Measurements from ENCODE around the gene FOXL3. TPM values are rescaled to one million over a fixed set of nuclear protein-coding genes. Genes with fewer than 3 reads are reported as not detected.

The FOXL3 gene
- total RNA-seq, 1 experiment from 2014 or later = not detected

DNA sequence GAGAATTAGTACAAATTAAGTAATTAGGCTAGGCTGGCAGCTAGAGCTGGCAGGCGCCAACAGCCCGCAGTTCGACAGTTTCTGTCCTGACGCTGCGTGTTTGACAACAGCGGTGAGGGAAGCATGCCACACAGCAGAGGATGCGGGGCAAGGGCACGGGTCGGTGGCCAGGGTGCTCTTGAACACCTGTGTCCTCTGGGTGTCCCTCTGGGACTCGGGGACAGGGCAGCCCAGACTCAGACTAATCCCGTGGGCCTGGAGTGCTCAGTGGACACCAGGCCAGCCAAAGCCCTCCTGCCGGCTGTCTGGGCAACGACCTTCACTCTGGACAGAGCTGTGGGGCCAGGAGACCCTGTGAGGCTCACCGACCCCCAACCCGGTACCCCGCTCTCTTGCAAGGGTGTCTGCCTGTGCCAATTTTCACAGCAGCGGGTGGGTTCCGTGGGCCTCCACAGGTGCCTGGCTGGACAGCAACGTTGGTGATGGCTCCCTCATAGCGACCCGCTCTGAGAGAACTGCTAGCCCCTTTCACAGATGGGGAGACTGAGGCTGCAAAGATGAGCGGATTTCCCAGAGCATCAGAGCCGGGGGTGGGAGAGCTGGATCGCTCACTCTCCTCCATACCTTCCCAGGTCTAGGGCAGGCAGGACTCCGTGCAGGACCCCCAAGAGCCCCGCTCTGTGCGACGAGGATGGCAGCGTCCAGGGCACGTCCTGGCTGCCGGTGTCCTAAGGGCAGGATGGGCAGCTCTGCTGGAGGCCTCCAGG, 48.5 kb downstream of the FOXL3 start:
- ChIA-PET POLR2A (no interaction called here), CTCF (no interaction called here)
- DNase-seq (ENCODE audit: low read depth, low spot score) (no peak), ATAC-seq (no peak)
- H3K36me3 ChIP-seq (ENCODE audit: control insufficient read depth, insufficient read depth, low read length) = no peaks in the 10 kb centered on the region
- intact Hi-C loops (cut with micrococcal nuclease; ENCODE audit: unreplicated experiment) = no loop called here
- in situ Hi-C loops (cut with HindIII; ENCODE audit: low pct_unique_long_range_greater_than_20kb, low sequenced_read_pairs) = loop anchor here (10.0 kb wide), 1 partner anchor 156 kb away; no protein-coding TSS in a partner anchor
- H3K27ac ChIP-seq (ENCODE audit: low read length) = no peak overlapping the region
- no peak overlapping the region for H3K4me3 ChIP-seq (ENCODE audit: low read depth in 2 of 2, low read length in 2 of 2)
- H3K4me1 ChIP-seq (ENCODE audit: control insufficient read depth, insufficient read depth, low read length) = no peaks in the 10 kb centered on the region
- TF ChIP-seq REST (IDR thresholded peaks at IDR 0.05; ENCODE audit: insufficient read depth in 1 of 2, low read depth in 2 of 2, low read length in 1 of 2) (no peak), TCF7L2 (IDR thresholded peaks at IDR 0.05; ENCODE audit: low read depth, low read length) (no peak), CTCF (IDR thresholded peaks at IDR 0.05) (no peak), SIN3A (IDR thresholded peaks at IDR 0.05; ENCODE audit: borderline replicate concordance, insufficient read depth, low read depth, low read length) (no peak), POLR2AphosphoS5 (IDR thresholded peaks at IDR 0.05; ENCODE audit: low read depth, low read length) (no peak)
- no peaks in the 10 kb centered on the region for H3K9me3 ChIP-seq (ENCODE audit: control insufficient read depth, insufficient read depth, low read depth, low read length)
- no peaks in the 10 kb centered on the region; the same call in 1 of the 2 replicates for H3K27me3 ChIP-seq (ENCODE audit: control insufficient read depth, insufficient read depth, low read length)
- BruUV-seq (replicated peaks) = no TSS peak

- ChIA-PET POLR2A (no interaction called here), CTCF (no interaction called here)
- no peaks in the 10 kb centered on the region for H3K9me3 ChIP-seq (ENCODE audit: control insufficient read depth, insufficient read depth, low read depth, low read length)
- ATAC-seq (no peak), DNase-seq (ENCODE audit: low read depth, low spot score) (no peak)
- no peaks in the 10 kb centered on the region for H3K36me3 ChIP-seq (ENCODE audit: control insufficient read depth, insufficient read depth, low read length)
- H3K4me1 ChIP-seq (ENCODE audit: control insufficient read depth, insufficient read depth, low read length) = no peaks in the 10 kb centered on the region
- no peak overlapping the region for H3K4me3 ChIP-seq (ENCODE audit: low read depth in 2 of 2, low read length in 2 of 2)
- H3K27ac ChIP-seq (ENCODE audit: low read length) = no peak overlapping the region
- intact Hi-C loops (cut with micrococcal nuclease; ENCODE audit: unreplicated experiment) (no loop called here), in situ Hi-C loops (cut with HindIII; ENCODE audit: low pct_unique_long_range_greater_than_20kb, low sequenced_read_pairs) (loop anchor here (10.0 kb wide), 1 partner anchor 156 kb away; no protein-coding TSS in a partner anchor)
- TF ChIP-seq SIN3A (IDR thresholded peaks at IDR 0.05; ENCODE audit: borderline replicate concordance, insufficient read depth, low read depth, low read length) (no peak), TCF7L2 (IDR thresholded peaks at IDR 0.05; ENCODE audit: low read depth, low read length) (no peak), REST (IDR thresholded peaks at IDR 0.05; ENCODE audit: insufficient read depth in 1 of 2, low read depth in 2 of 2, low read length in 1 of 2) (no peak), POLR2AphosphoS5 (IDR thresholded peaks at IDR 0.05; ENCODE audit: low read depth, low read length) (no peak), CTCF (IDR thresholded peaks at IDR 0.05) (no peak)
- no peaks in the 10 kb centered on the region; the same call in 1 of the 2 replicates for H3K27me3 ChIP-seq (ENCODE audit: control insufficient read depth, insufficient read depth, low read length)
- no TSS peak for BruUV-seq (replicated peaks)
Measured at GRCh38 chr7:339062-339342, 49.0 kb downstream of the FOXL3 start.

Data from Panc1 (cell line).